GM08714 (cell line): ENCODE measurements around the gene CFP.
"Not testable (repeated sequence)": the region's sequence is repeated elsewhere in the genome, so short reads cannot be mapped to it uniquely, and the experiment has no call there.

Experiments
- H3K4me3 ChIP-seq: fragments of 200-500 bp; sonication (Bioruptor generic); 2 replicates; pipeline ENCODE4 v1.5.1; 2014; ENCODE audit warnings: mild to moderate bottlenecking, low read length, inconsistent platforms
- ZNF274 ChIP-seq: IDR thresholded peaks from 2 replicates; pipeline ENCODE4 v1.6.1; 2012; ENCODE audit warnings: mild to moderate bottlenecking, low read depth, low read length

Gene CFP

DNA sequence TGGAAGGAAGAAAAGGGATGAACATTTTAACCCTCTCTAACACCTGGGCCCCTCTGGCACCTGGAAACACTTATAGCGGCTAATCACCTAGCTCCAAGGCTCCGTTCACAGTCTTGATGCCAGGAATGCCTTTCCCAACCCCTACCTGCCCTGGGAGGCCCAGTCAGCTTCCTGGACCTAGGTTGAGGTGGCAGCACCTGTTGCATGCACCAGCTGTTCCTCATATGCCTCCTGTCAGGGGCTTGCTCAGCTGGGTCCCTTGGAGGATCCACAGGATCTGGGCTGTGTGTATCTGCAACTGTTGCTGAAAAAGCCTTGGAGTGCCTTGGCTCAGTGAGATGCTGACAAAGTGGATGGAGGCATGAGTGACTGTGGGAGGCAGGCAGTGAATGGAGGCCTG lies 4.4 kb downstream of the CFP start:
- TF ChIP-seq ZNF274, result no peak
- H3K4me3 ChIP-seq, result no peak overlapping the region

DNA sequence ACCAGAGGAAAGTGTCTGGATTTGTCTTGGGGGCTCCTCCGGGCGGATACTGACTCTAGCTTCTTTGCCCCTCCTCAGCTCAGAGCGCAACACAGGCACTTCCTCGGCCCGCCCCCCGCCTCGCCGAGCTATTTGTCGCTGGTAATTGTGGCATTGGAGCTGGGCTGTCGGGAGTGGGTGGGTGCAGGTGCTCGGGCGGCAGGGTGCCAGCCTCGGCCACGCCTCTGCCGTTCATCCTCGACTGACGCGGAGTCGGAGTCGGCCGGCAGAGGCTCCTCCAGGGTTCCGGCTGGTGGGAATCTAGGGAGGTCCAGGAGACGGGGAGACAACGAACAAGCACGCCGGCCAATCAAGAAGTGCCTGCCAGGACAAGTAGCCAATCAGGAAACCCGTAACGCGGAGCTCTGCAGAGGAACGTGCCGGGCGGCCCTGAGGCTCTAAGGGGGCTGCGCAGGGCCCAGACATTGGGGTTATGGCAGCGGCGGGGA lies 6.1 kb downstream of the CFP start:
- H3K4me3 ChIP-seq, result no peak overlapping the region
- no peak for TF ChIP-seq ZNF274

- no peak for TF ChIP-seq ZNF274
- H3K4me3 ChIP-seq, result no peak overlapping the region
These were observed 7.9 kb downstream of the CFP start for GRCh38 chrX:47621851-47622250.

GRCh38 chrX:47620303-47620685 lies 9.4 kb downstream of the CFP start:
- no peak for TF ChIP-seq ZNF274
- no peak overlapping the region for H3K4me3 ChIP-seq

DNA sequence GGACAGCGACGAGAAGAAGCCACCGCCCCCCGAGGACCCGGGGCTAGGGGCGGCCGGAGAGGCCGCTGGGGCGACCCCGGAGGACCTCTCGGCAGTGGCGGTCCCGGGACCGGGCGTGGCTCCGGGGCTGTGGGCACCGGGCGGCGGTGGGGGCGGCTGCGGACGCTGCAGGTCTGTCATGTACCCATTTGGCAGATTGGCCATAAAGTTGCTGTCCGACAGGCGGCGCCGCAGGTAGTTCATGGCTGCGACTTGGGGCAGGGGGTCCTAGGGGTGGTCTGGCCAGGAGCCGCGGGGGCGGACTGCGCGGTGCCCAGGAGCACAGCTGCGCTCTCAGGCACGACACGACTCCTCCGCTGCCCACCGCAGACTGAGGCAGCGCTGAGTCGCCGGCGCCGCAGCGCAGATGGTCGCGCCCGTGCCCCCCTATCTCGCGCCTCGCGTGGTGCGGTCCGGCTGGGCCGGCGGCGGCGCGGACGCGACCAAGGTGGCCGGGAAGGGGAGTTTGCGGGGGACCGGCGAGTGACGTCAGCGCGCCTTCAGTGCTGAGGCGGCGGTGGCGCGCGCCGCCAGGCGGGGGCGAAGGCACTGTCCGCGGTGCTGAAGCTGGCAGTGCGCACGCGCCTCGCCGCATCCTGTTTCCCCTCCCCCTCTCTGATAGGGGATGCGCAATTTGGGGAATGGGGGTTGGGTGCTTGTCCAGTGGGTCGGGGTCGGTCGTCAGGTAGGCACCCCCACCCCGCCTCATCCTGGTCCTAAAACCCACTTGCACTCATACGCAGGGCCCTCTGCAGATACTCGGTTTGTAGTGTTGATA lies 10.0 kb downstream of the CFP start, which contains the start of gene SYN1:
TSS of gene SYN1 (minus strand) at position 372 of the 817 bp plus-strand sequence. CDS start at position 243, 129 bp downstream.
- TF ChIP-seq ZNF274, result no peak
- H3K4me3 ChIP-seq, result no peak within 1 kb of the TSS; the same call in 1 of the 2 replicates

- no peak overlapping the region; the same call in 1 of the 2 replicates for H3K4me3 ChIP-seq
- TF ChIP-seq ZNF274, result no peak
These were observed 10.7 kb downstream of the CFP start for GRCh38 chrX:47618923-47619485.

DNA sequence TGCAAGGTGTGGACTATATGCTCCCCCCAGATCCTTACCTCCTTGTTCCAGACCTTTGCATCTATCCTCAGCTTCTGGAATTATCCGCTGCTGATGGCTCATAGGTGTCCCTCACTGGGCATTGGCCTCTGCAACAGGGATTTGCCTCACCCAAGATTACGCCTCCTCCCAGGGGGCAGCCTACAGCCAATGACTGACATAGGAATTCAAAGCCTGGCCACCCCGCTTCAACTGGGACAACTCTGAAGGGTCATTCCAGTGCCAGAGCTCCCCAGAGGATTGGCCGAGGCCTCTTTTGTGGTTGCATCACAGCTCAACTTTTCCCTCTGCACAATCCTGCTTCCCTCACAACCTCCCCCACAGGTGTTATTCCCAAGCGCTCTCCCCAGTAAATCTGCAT lies 15.1 kb downstream of the CFP start:
- no peak overlapping the region for H3K4me3 ChIP-seq
- TF ChIP-seq ZNF274, result no peak

DNA sequence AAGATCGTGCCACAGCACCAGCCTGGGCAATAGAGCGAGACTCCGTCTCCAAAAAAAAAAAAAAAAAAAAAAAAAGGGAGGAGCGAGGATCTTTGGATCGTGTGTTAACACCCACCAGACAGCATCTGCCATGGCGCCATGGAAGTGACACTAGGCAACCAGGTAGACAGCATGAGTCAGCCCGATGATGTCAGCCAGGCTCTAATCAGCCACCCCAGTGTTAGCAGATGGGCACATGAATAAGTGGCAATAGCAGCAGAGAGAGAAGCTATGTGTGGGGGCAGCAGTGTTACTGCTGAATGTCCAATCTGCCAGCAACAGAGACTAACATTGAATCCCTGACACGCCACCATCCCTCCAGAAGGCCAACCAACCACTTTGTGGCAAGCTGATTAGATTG lies 16.6 kb downstream of the CFP start:
- no peak overlapping the region for H3K4me3 ChIP-seq
- no peak for TF ChIP-seq ZNF274

- H3K4me3 ChIP-seq, result no peak overlapping the region
- TF ChIP-seq ZNF274, result no peak
These were observed 17.3 kb downstream of the CFP start for GRCh38 chrX:47612418-47612817.

GRCh38 chrX:47611926-47612325 lies 17.8 kb downstream of the CFP start:
- TF ChIP-seq ZNF274, result no peak
- H3K4me3 ChIP-seq, result no peak overlapping the region

- TF ChIP-seq ZNF274, result no peak
- no peak overlapping the region for H3K4me3 ChIP-seq
These were observed 18.2 kb downstream of the CFP start for GRCh38 chrX:47611489-47611888.

DNA sequence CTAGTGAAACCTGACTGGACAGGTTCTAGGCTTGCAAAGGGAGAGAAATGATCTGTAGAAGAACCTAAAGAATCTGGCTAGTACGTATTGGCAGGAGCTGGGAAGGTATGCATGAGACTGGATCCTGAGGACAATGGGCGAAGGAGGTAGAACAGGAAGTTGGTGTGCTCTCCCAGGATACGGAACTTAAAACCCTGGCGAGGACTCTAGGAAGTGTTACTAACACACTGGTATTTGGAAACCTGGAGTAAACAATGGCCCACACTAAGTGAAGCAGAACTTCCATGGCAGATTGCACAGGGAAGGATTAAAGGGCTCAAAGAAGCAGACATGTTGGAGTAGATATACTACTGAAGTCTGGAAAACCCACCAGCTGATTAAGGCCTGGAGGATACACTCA lies 19.2 kb downstream of the CFP start:
- no peak overlapping the region for H3K4me3 ChIP-seq
- TF ChIP-seq ZNF274, result no peak

GRCh38 chrX:47608130-47608810 lies 21.5 kb downstream of the CFP start:
- TF ChIP-seq ZNF274, result no peak
- H3K4me3 ChIP-seq, result no peak overlapping the region

DNA sequence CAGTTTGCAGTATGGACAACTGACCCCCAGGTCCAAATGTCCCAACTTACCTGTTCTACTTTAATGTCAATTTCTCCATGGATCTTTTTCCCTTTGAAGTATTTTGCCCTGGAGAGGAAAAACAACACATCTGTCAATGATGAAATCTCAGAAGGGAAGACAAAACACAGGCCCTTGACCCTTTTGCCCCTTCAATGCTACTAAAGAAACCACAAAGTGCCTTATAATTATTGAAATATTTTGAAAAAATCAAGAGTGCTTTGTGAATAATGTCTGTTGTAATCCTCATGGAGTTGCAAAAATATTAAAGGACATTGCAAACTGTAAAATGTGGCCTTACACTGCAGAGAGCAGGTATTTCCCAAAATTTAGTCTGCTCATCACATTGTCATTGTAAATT lies 22.6 kb downstream of the CFP start:
- no peak for TF ChIP-seq ZNF274
- no peak overlapping the region for H3K4me3 ChIP-seq

- no peak for TF ChIP-seq ZNF274
- no peak overlapping the region for H3K4me3 ChIP-seq
These were observed 24.7 kb downstream of the CFP start for GRCh38 chrX:47605024-47605423.

- H3K4me3 ChIP-seq, result not testable (repeated sequence)
These were observed 26.6 kb downstream of the CFP start for GRCh38 chrX:47603125-47603524.
